Frontal cortex (tissue), 4 donors: ENCODE measurements around the gene PRSS35. TPM values are rescaled to one million over a fixed set of nuclear protein-coding genes. Genes with fewer than 3 reads are reported as not detected.
"Not testable (repeated sequence)": the region's sequence is repeated elsewhere in the genome, so short reads cannot be mapped to it uniquely, and the experiment has no call there.

Source experiments
- DNase-seq, 2 donors: peaks; one replicate each; pipeline ENCODE4 v3.0.0; 2012; ENCODE audit warnings: low spot score in 2 of 2
- FAIRE-seq: peaks from 2 replicates; lab custom pipeline; 2012; peaks lifted over from hg19 to GRCh38; lab: Jason Lieb, UNC
- total RNA-seq: library from RNA; depleted of rRNA; stranded (reverse); fragments of >200 nt; gene quantifications from one replicate; pipeline ENCODE4 v1.2.3, GENCODE V29; 2014
- donor health status: control.
- donor health status: control.
- donor health status: control.

Gene PRSS35, protein sequence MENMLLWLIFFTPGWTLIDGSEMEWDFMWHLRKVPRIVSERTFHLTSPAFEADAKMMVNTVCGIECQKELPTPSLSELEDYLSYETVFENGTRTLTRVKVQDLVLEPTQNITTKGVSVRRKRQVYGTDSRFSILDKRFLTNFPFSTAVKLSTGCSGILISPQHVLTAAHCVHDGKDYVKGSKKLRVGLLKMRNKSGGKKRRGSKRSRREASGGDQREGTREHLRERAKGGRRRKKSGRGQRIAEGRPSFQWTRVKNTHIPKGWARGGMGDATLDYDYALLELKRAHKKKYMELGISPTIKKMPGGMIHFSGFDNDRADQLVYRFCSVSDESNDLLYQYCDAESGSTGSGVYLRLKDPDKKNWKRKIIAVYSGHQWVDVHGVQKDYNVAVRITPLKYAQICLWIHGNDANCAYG
- total RNA-seq = 2.0 TPM

DNA sequence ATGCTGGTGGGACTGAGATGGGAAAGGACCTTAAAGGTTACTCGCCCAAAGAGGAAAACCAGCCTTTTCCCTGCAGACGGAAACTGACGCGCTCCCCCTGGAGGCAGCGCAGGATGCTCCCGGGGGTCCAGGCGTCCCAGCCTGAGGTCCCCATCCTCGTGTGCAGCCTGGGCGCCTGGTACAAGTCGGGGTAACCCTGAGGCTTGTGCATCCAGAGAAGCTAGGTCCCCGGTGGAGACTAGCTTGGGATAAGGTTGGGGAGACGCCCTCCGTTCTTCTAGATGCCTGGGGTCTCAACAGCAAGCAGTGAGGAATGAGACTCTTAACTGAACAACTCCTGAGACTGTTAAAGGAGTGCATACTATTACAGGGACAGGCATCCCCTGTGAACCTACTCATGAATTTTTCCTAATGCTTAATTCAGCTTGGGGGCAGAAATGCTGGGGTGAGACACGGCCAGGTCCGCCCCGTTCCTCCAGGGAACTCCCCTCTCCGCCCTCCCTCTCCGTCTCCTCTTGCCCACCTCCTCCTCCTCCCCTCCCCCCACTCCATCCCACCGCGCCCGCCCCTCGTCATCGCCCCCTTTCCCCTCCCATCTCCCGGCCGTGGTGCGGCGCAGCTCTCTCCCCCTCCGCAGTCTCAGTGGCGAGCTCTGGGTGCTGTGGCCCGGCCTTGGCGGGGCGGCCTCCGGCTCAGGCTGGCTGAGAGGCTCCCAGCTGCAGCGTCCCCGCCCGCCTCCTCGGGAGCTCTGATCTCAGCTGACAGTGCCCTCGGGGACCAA lies at the start of gene PRSS35:
Gene PRSS35 (plus strand): TSS at position 634 of the 781 bp plus-strand sequence. CDS start 10,908 bp downstream, outside the sequence.
- FAIRE-seq (no peak), DNase-seq (peak in 1 of 2 donors; percentile 32)

DNA sequence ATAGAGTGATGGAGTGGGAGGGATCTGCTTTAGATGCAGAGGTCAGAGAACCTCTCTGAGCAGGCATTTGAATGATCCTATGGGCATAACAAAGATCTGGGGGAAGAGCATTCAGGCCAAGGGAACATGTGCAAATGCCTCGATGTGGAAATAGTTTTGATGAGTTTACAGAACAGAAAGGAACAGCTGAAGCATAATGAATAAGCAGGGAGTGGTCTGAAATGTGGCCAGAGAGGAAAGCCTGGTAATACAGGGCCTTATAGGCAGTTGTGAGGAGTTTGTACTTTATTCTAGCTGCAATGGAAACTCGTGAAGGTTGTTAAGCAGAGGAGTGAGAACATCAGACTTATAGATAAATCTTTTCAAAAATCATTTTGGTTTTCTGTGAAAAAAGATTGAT lies 48.4 kb upstream of the PRSS35 start:
- no peak for DNase-seq
- FAIRE-seq = no peak

DNA sequence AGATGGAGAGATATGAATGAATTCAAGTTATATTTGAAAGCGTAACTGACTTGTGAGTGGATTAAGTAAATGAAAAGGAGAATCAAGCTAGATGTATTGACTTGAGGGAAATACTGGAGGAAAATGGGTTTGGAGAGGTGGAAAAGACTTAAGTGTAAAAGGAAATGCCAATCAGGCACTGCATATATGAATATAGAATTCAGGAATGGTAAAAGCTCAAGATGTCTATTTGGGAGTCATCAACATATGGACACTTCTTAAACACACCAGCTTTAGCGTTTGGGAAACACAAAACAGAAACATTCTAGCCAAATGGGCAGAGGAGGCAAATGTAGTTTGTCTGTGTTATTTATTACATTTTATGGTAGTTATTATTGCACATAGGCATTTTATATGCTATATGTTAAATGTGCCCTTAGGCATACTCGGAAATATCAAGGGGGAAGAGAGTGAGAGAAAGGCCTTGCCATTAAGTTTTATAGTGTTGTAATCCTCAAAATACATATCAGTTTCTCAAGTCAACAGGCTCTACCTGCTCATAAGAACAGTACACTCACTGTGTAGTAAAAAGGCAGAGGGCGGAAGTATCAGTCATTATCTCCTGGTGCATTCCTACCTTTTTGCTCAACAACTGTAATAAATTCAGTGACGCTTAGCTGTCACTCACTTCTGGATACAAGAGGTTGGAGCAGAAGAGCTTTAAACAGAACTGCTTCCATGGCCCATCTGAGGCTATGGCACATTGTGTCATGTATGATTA lies 47.8 kb upstream of the PRSS35 start:
- DNase-seq (no peak), FAIRE-seq (no peak)

DNA sequence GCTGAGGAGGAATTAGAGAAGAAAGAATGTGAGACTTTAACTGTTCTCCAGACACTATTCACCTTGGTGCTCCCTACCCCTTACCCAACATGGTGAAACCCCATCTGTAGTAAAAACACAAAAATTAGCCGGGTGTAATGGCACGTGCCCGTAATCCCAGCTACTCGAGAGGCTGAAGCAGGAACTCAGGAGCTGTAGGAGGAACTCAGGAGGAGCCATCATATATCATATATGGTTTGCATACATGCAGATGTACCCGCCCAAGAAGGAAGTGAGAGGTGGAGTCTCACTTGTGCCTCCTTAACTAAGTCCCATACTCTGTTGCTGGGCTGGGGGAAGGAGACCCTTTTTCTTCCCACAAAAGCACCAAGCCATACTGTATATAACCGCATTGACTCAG lies 46.0 kb upstream of the PRSS35 start:
- DNase-seq (no peak), FAIRE-seq (no peak)

DNA sequence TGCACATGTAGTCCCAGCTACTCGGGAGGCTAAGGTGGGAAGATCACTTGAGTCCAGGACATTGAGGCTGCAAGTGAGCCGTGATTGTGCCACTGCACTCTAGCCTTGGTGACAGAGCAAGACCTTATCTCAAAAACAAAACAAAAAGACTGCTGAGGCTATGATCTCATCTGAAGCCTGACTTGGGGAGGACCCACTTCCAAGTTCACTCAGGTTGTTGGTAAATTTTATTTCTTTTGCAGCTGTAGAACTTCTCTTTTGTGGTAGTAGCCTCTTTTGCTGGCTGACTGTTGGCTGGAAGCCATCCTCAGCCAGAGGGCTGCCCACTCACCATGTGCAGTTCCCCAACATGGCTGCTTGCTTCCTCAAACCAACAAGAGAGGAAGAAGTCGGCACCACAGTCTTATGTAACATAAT lies 44.7 kb upstream of the PRSS35 start:
- DNase-seq = no peak
- FAIRE-seq = no peak

DNA sequence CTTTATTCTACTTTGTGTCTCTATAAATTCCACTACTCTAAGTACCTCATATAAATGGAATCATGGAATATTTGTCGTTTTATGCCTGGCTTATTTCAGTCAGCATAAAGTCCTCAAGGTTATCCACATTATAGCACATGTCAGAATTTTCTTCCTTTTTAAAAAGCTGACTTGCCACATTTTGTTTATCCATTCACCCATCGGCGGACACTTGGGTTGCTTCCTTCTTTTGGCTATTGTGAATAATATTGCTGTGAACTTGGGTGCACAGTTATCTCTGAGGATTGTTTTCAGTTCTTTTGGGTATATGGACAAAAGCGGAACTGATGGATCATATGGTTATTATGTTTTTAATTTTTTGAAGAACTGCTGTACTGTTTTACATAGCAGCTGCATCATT lies 42.3 kb upstream of the PRSS35 start:
- no peak for DNase-seq
- FAIRE-seq = no peak

DNA sequence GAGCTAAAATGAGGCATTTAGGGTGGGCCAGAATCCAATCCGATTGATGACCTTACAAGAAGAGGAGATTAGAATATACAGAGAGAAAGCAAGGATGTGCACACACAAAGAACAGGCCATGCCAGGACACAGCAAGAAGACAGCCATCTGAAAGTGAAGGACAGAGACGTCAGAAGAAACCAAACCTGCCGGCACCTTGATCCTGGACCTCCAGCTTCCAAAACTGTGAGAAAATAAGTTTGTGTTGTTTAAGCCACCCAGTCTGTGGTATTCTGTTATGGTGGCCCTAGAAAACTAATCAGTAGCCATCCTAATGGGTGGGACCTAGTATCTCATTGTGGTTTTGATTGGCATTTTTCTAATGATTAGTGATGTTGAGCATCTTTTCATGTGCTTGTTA lies 41.7 kb upstream of the PRSS35 start:
- DNase-seq (no peak), FAIRE-seq (no peak)

DNA sequence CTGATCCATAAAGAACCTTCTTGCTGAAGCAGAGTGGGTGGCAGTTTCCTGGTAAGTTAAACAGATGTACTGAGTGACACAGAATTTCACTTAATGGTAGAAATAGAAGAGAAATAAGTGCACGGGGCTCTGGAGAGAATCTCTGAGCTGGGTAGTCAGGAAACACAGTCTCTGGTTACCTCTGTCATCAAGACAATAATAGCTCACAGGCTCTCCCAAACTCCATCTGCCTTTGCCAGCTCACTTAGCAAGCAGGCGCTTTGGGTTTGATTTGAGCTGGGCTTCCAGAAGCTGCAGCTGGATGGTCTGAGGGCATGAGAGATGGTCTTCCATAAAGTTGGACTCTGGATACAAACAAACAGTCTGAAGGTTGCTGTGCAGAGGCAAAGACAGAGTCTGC lies 39.6 kb upstream of the PRSS35 start:
- no peak for DNase-seq
- FAIRE-seq = no peak

DNA sequence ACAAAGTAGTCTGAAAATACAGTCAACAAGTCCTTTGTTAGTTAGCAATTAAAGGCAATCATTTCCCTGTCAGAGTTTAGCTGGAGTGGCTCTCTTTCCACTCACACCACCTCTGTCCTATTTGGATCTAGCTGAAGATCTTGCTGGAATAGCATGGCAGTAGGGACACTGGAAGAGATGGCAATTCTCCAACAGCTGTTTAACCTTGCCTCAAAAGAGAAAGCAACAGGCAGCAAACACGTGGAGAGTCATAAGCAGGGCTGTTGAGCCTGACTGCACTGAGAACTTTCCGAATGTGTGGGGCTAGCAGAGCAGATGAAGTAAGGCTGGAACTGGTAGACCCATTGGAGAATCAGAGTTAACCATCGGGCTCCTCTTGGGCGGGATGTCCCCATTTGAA lies 38.0 kb upstream of the PRSS35 start:
- DNase-seq = no peak
- FAIRE-seq = no peak

DNA sequence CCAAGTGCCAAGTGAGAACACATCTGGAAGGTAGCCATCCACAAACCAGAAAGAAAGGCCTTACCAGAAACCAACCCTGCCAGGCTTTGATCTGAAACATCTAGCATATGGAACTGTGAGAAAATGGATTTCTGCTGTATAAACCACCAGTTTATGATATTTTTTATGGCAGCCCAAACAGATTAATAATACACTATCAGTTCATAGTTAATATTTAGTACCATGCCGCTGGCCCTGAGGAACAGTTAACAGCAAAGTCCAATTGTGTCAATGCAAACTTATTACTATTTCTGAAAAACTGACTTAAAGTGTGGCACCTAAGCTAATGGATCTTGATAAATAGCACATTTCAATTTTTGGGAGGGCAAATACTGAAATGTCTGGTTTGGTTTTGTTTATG lies 35.4 kb upstream of the PRSS35 start:
- FAIRE-seq (no peak), DNase-seq (no peak)

DNA sequence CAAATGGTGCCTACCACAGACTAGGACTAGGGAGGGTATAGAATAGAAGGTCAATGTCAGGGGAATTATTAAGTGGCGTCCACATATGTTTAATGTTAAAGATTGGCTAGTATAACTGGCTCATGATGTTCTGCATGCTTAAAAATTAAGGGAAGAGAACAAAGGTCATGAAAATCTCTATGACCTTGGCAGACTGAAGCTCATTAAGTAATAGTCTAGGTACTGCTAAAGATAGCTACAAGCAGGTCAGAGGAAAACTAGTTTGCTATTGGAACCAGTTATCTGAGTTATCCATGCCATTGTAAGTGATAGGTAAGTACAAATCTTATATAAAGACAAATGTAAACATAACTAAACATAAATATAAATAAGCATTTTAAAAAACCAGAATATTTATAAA lies 32.9 kb upstream of the PRSS35 start:
- DNase-seq = no peak
- FAIRE-seq = no peak

DNA sequence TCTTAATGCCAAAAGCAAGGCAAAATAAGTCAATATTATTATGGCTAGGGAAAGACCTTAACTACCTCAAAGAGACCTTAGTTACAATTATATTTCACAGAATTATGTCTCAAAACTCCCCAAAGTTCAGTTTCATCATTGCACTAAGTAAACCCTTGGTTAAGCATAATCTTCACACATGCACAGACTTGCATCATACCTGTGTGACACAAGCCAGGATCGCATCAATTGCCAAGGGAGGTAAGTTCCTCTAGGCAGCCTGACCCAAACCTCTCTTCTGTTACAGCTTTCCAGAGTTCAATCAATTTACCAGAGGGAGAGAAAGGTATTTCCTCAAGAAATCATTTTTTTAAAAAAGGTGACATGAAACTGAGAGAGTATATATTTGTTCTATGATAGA lies 31.9 kb upstream of the PRSS35 start:
- no peak for FAIRE-seq
- DNase-seq = no peak

DNA sequence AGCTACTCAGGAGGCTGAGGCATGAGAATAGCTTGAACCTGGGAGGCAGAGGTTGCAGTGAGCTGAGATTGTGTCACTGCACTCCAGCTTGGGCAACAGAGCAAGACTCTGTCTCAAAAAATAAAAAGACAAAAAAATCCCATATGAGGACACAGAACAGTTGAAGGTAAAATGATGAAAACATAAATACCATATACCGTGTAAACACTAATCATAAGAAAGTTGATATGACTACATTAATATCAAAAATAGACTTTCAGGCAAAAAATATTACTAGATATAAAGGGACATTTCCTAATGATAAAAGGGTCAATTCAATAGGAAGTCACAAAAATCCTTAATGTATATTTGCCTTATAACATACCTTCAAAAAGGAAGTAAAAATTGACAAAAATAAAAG lies 30.4 kb upstream of the PRSS35 start:
- not testable (repeated sequence) for FAIRE-seq, DNase-seq

DNA sequence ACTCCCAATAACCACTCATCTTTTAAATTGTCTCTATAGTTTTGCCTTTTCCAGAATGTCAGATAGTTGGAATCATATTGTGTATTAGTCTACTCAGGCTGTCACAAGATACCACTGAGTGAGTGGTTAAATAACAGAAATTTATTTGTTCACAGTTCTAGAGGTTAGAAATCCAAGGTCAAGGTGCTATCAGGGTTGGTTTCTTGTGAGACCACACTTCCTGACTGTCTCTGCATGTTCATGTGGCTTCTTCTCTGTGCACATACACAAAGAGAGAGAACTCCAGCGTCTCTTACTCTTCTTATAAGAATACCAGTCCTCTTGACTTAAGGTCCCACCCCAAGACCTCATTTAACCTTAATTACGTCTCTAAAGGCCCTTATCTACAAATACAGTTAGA lies 23.9 kb upstream of the PRSS35 start:
- no peak for DNase-seq
- FAIRE-seq = no peak

DNA sequence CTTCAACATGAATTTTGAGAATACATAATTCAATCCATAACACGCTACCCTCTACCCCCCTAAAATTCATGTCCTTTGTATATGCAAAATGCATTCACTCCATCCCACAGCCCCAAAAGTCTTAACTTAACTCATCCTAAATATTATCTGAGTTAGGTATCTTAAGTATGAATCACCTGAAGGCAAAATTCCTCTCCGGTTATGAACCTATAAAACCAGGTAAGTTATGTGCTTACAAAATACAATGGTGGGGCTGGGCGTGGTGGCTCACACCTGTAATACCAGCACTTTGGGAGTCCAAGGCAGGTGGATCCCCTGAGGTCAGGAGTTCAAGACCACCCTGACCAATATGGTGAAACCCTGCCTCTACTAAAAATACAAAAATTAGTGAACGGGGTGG lies 23.5 kb upstream of the PRSS35 start:
- FAIRE-seq (no peak), DNase-seq (no peak)

DNA sequence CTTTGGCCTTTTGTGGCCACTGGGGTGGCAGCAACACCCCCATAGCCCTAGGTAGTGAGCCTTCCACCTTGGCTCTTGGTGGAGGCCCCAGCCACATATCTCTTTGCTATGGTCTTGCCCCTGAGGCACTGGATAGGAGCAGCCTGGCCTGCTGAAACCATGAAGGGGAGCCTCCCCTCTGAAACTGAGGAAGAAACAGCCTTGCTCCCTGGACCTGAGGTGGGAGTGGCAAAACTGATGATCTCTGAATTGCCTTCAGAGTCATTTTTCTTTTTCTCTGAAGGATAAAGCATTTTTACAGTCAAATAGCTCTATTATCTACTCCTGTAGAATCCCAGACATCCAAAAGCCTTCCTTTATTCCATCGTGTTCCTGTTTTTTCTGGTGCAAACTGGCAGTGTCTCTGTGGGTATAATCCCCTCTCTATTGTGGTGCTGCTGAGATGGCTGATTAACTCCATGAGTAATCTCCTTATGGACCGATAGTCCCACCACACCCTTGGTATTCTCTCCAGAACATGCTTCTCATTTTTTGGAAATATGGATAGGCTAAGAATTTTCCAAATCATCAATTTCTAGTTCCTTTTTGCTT lies 22.0 kb upstream of the PRSS35 start:
- DNase-seq (no peak), FAIRE-seq (no peak)

DNA sequence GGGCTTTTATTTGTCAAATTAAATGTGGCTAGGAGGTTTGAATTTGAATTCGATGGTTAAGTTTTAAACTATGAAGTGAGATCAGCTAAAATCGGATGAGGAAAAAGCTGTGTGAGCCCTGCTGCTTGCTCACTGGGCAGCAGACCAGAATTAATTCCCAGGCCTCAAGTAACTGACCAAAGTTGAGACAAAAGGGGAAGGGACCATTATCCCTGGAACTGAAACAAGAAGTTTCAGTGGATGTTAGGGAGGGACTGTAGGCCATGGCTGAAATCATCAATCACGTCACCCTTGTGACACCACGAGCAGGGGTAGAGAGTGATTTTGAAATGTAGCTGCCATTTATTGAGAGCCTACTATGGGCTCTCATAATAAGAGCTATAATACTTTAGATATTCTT lies 7.0 kb upstream of the PRSS35 start:
- no peak for DNase-seq

DNA sequence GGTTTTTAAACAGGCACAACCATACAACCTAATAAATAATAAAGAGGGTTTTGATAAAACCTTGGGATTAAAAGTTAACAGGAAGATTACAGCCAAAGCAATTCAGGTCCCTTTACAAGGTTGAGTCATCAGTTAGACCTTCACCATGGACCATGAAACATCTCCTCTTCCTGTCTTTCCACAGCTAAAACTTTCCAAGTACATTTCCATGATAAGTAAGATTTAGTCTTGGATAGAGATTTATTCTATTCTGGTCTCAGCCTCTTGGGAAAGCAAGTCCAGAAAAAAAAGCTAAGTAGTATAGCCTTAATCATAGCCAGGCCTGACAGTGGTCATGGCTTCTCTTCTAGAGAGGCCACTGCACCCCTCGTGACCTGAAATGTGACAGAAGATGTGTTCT lies 2.9 kb upstream of the PRSS35 start:
- no peak for FAIRE-seq
- no peak for DNase-seq

More for the DNA sequence above, 7.0 kb upstream of the PRSS35 start:
- FAIRE-seq = no peak

DNA sequence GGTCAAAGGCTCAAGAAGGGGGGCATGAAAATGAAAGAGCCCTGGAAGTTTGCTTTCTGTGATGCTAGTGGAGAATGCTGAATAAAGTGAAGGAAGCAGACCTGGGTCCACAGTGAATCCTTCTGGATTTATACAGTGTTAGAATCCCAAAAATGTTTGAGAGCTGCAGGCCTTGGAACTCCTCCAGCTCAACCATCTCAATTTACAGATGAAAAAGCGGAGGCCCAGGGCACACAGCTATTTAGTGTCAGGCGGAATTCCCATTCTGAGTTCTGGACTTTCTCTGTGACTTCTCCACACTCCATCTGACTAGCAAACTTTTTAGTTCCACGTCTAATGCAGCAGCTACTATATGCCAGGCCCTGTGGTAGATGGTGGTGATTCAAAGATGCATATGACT lies 1.5 kb upstream of the PRSS35 start:
- FAIRE-seq (no peak), DNase-seq (no peak)

DNA sequence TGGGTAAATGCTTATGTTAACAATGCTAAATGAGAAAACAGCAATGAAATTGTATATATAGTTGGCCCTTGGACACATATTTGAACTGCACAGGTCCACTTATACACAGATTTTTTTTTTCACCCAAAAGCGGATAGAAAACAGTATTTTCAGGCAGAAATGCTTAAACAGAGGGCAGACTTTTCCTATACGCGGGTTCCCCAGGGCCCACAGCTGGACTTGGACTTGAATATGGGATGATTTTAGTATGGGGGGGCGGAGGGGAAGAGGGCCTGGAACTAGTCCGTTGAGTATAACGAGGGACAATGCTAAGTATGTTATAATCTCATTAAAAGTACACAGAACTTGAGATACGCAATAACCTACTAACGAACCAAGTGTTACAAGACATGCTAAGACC lies 1.1 kb upstream of the PRSS35 start:
- DNase-seq (no peak), FAIRE-seq (no peak)
